HG03066 (cell line): ENCODE data around the gene RNF220.
"Not testable (repeated sequence)": the region's sequence is repeated elsewhere in the genome, so short reads cannot be mapped to it uniquely, and the experiment has no call there.

Experiments used
- ATAC-seq: cut with Tn5 transposase; IDR thresholded peaks from one replicate; pipeline ENCODE4 v1.9.1; 2021; ENCODE audit warnings: low read depth; ENCODE audit not compliant: unreplicated experiment

Gene RNF220

GRCh38 chr1:44693900-44694299 is 288.8 kb downstream of the RNF220 start:
- ATAC-seq = no peak

GRCh38 chr1:44694863-44695478 is 289.9 kb downstream of the RNF220 start:
- peak; percentile 79 for ATAC-seq

GRCh38 chr1:44695671-44696070 is 290.6 kb downstream of the RNF220 start:
- ATAC-seq = no peak

- ATAC-seq = no peak
Observed at GRCh38 chr1:44696101-44696500, 291.0 kb downstream of the RNF220 start.

- no peak for ATAC-seq
Observed at GRCh38 chr1:44696789-44697345, 291.8 kb downstream of the RNF220 start.

- no peak for ATAC-seq
Observed at GRCh38 chr1:44698138-44698537, 293.1 kb downstream of the RNF220 start.

GRCh38 chr1:44699375-44699774 is 294.3 kb downstream of the RNF220 start:
- not testable (repeated sequence) for ATAC-seq

- no peak for ATAC-seq
Observed at GRCh38 chr1:44700573-44700972, 295.5 kb downstream of the RNF220 start.

- no peak for ATAC-seq
Observed at GRCh38 chr1:44701141-44701573, 296.1 kb downstream of the RNF220 start.
